Smooth muscle cell (in vitro differentiated cells): ENCODE data around the gene PPP2R2D. TPM values are rescaled to one million over a fixed set of nuclear protein-coding genes. Genes with fewer than 3 reads are reported as not detected.

ENCODE experiments used
- DNase-seq: peaks from one replicate; lab custom pipeline; 2025; ENCODE audit not compliant: unreplicated experiment; lab: John Stamatoyannopoulos, UW
- H2AFZ ChIP-seq: fragments of 200-600 bp; sonication (generic); 2 replicates; pipeline ENCODE4 v1.6.0; 2016; ENCODE audit warnings: antibody characterized with exemption, low read depth, mild to moderate bottlenecking
- H3F3A ChIP-seq: fragments of 200-600 bp; sonication (generic); 2 replicates; pipeline ENCODE4 v1.6.0; 2017; ENCODE audit warnings: antibody characterized with exemption, low read depth
- H3K27ac ChIP-seq: fragments of 200-600 bp; sonication (generic); 2 replicates; pipeline ENCODE4 v1.5.1; 2016; ENCODE audit warnings: low read depth, mild to moderate bottlenecking
- H3K27me3 ChIP-seq: fragments of 200-600 bp; sonication (generic); 2 replicates; pipeline ENCODE4 v1.6.1; 2016; ENCODE audit warnings: low read depth, mild to moderate bottlenecking
- H3K36me3 ChIP-seq: fragments of 200-600 bp; sonication (generic); 2 replicates; pipeline ENCODE4 v1.5.1; 2016; ENCODE audit warnings: low read depth
- H3K4me1 ChIP-seq: fragments of 200-600 bp; sonication (generic); 2 replicates; pipeline ENCODE4 v1.5.1; 2016; ENCODE audit warnings: low read depth
- H3K4me2 ChIP-seq: fragments of 200-600 bp; sonication (generic); 2 replicates; pipeline ENCODE4 v1.6.0; 2016; ENCODE audit warnings: mild to moderate bottlenecking
- H3K4me3 ChIP-seq: fragments of 200-600 bp; sonication (generic); 2 replicates; pipeline ENCODE4 v1.5.1; 2016; ENCODE audit warnings: mild to moderate bottlenecking
- H3K79me2 ChIP-seq: fragments of 200-600 bp; sonication (generic); 2 replicates; pipeline ENCODE4 v1.6.0; 2016; ENCODE audit warnings: low read depth, mild to moderate bottlenecking
- H3K9ac ChIP-seq: fragments of 200-600 bp; sonication (generic); 2 replicates; pipeline ENCODE4 v1.6.0; 2016; ENCODE audit warnings: low read depth
- H3K9me3 ChIP-seq: fragments of 200-600 bp; sonication (generic); replicated peaks from 2 replicates; pipeline ENCODE4 v1.5.1; 2016; ENCODE audit warnings: low read depth
- H4K20me1 ChIP-seq: fragments of 200-600 bp; sonication (generic); 2 replicates; pipeline ENCODE4 v1.6.0; 2016; ENCODE audit warnings: low read depth
- WGBS: methylation state at CpG from one replicate; pipeline ENCODE4 v1.1.7; 2016; ENCODE audit warnings: low lambda C conversion rate; 5-methylcytosine and 5-hydroxymethylcytosine counted together
- polyA plus RNA-seq: library from polyadenylated mRNA; unstranded; fragments of >200 nt; fragmentation: Nextera tagmentation; extraction: Ambion mirVana; gene quantifications from 2 replicates; pipeline ENCODE4 v1.2.1, GENCODE V29; 2016
- total RNA-seq: library from RNA; depleted of rRNA; stranded (reverse); fragments of >200 nt; gene quantifications from 2 replicates; pipeline ENCODE4 v1.2.3, GENCODE V29; 2014
- TF ChIP-seq, protein P1 (sequence below): fragments of 200-600 bp; sonication (generic); IDR thresholded peaks from 2 replicates; pipeline ENCODE4 v1.5.1; 2017; ENCODE audit warnings: borderline replicate concordance, mild to moderate bottlenecking, antibody characterized with exemption; ENCODE audit not compliant: insufficient read depth, poor library complexity, severe bottlenecking

The PPP2R2D gene
- total and polyA plus RNA-seq, 2 experiments from 2014 or later = 22.5 to 27.1 TPM

DNA sequence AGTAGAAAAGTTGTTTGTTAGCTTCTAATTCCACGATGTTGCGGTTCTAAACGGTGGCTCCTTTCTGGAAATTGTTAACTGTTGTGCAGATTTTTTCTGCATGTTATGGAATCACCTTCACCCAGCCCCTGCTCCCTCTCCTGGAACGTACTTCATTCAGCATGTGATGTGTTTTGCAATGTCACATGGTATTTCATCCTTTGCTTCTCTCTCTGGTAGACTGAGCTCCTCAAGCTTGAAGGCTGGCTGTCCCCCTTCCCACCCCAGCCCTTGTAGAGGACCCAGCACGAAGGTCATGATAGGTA lies 4.4 kb downstream of the PPP2R2D start:
- H3K27me3 ChIP-seq = no peaks in the 10 kb centered on the region
- H3K9ac ChIP-seq = no peak overlapping the region
- H3K4me2 ChIP-seq = no peak overlapping the region
- peaks cover 14% of the 10 kb centered on the region for H3K4me1 ChIP-seq
- H3K4me3 ChIP-seq = no peak overlapping the region
- H4K20me1 ChIP-seq = peaks cover 86% of the 10 kb centered on the region
- TF ChIP-seq, protein P1, sequence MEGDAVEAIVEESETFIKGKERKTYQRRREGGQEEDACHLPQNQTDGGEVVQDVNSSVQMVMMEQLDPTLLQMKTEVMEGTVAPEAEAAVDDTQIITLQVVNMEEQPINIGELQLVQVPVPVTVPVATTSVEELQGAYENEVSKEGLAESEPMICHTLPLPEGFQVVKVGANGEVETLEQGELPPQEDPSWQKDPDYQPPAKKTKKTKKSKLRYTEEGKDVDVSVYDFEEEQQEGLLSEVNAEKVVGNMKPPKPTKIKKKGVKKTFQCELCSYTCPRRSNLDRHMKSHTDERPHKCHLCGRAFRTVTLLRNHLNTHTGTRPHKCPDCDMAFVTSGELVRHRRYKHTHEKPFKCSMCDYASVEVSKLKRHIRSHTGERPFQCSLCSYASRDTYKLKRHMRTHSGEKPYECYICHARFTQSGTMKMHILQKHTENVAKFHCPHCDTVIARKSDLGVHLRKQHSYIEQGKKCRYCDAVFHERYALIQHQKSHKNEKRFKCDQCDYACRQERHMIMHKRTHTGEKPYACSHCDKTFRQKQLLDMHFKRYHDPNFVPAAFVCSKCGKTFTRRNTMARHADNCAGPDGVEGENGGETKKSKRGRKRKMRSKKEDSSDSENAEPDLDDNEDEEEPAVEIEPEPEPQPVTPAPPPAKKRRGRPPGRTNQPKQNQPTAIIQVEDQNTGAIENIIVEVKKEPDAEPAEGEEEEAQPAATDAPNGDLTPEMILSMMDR = no peak
- H3K27ac ChIP-seq = no peak overlapping the region
- H3K36me3 ChIP-seq = no peaks in the 10 kb centered on the region
- H3K9me3 ChIP-seq = no peaks in the 10 kb centered on the region
- H2AFZ ChIP-seq = no peak overlapping the region
- H3K79me2 ChIP-seq = peaks cover 80% of the 10 kb centered on the region
- DNase-seq = no peak
- peaks cover 7% of the 10 kb centered on the region for H3F3A ChIP-seq
- WGBS = 96% methylated on average over 5 of the region's 5 CpGs

DNA sequence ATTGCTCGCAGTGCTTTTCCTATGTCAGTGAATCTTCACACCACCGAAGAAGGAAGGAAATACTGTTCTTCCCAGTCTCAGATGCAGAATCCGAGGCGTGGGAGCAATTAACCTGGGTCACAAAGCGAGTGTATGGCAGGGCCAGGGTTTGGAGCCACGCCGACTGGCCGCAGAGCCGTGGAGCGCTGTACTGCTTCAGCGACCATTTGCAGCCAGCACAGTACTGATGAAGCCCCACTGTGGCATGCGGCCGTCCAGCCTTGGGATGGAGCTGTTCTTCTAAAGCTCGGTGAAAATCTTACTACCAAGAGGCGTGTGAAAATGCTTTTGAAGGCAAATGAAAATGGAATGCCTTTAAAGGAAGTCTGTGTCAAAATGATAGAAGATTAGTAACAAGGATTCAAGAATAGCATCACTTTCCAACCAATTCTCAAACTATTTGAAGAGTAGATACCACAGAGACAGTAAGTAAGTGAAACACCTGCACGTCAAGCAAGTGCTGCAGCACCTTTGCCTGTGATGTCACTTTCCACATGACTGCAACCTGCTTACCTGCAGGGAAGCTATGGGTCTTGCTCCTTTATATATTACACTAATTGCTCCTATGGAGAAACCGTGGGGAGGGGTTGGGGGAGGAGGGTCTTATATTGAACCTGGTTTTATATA lies 4.9 kb downstream of the PPP2R2D start:
- H2AFZ ChIP-seq = no peak overlapping the region
- H3K9me3 ChIP-seq = no peaks in the 10 kb centered on the region
- WGBS = 94% methylated on average over 17 of the region's 17 CpGs
- H3K79me2 ChIP-seq = peaks cover 85% of the 10 kb centered on the region
- no peak overlapping the region for H3K27ac ChIP-seq
- no peaks in the 10 kb centered on the region for H3K27me3 ChIP-seq
- no peak overlapping the region for H3K9ac ChIP-seq
- no peak overlapping the region for H3K4me2 ChIP-seq
- H3K4me1 ChIP-seq = peaks cover 14% of the 10 kb centered on the region
- no peak for DNase-seq
- TF ChIP-seq, protein P1 = no peak
- no peaks in the 10 kb centered on the region for H3K36me3 ChIP-seq
- peaks cover 91% of the 10 kb centered on the region for H4K20me1 ChIP-seq
- peaks cover 7% of the 10 kb centered on the region for H3F3A ChIP-seq
- H3K4me3 ChIP-seq = no peak overlapping the region

DNA sequence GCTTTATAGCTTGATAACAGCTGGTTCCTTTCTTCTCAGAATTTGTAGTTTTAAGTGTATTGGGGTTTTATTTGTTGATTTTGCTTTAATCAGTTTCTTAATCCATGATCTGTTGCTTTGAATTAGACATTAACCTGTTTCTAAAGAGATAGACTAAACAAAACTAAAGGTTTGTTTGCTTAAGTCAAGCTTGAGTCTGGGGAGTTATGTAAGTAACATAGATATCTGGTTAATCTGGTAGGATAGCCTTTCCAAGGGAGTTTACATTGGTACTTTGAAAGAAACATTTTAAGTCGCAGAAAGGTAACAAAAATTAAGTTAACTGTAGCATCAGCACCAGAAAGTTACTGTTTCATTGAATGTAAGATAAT lies 5.4 kb downstream of the PPP2R2D start:
- H3F3A ChIP-seq = peaks cover 7% of the 10 kb centered on the region
- no peaks in the 10 kb centered on the region for H3K9me3 ChIP-seq
- no peak overlapping the region for H3K9ac ChIP-seq
- H4K20me1 ChIP-seq = peaks cover 96% of the 10 kb centered on the region
- no peaks in the 10 kb centered on the region for H3K27me3 ChIP-seq
- no peak overlapping the region for H3K27ac ChIP-seq
- WGBS = 92% methylated on average over 1 of the region's 1 CpG
- no peak overlapping the region for H3K4me3 ChIP-seq
- no peaks in the 10 kb centered on the region for H3K36me3 ChIP-seq
- H3K4me2 ChIP-seq = no peak overlapping the region
- H2AFZ ChIP-seq = no peak overlapping the region
- DNase-seq = no peak
- H3K4me1 ChIP-seq = peaks cover 14% of the 10 kb centered on the region
- TF ChIP-seq, protein P1 = no peak
- H3K79me2 ChIP-seq = peaks cover 87% of the 10 kb centered on the region

DNA sequence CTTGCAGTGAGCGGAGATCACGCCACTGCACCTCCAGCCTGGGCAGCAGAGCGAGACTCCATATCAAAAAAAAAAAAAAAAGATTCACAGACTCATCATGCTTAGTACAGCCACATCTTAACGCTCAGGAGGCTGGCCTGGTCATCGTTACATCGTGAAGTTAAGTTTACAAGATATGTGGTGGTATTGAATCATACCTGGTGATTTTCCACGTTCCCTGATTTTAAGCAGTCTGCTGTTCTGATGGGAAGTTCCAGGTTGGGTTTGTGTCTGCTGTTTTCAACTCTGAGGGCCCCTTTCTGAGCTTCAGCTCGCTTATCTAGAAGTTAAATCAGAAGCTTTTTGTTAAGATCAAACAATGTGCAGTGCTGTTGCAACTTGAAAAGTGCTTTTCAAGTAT lies 6.9 kb downstream of the PPP2R2D start:
- H3K4me2 ChIP-seq = peak overlapping the region; percentile 69
- H3K9me3 ChIP-seq = no peaks in the 10 kb centered on the region
- no peaks in the 10 kb centered on the region for H3K27me3 ChIP-seq
- DNase-seq = no peak
- peaks cover 100% of the 10 kb centered on the region for H4K20me1 ChIP-seq
- peaks cover 5% of the 10 kb centered on the region for H3K4me1 ChIP-seq
- peaks cover 87% of the 10 kb centered on the region for H3K79me2 ChIP-seq
- H2AFZ ChIP-seq = no peak overlapping the region
- peak overlapping the region; percentile 24 for H3K9ac ChIP-seq
- no peak overlapping the region for H3K4me3 ChIP-seq
- TF ChIP-seq, protein P1 = no peak
- H3K36me3 ChIP-seq = no peaks in the 10 kb centered on the region
- H3K27ac ChIP-seq = peak overlapping the region; percentile 59
- peaks cover 7% of the 10 kb centered on the region for H3F3A ChIP-seq
- WGBS = 38% methylated on average over 8 of the region's 8 CpGs
